Endothelial cell of umbilical vein (primary cell): Measurements from ENCODE around the gene MFAP4. TPM values are rescaled to one million over a fixed set of nuclear protein-coding genes. Genes with fewer than 3 reads are reported as not detected.

Experiments
- BruUV-seq: library from RNA; stranded (reverse); fragments of 400-500 nt; replicated peaks from 2 replicates; lab custom pipeline; 2021; lab: Mats Ljungman, UMichigan
- CTCF ChIA-PET: fragments of 300-600, 350-600 bp; sonication (Branson Sonifier 250); formaldehyde crosslinking; loops from one replicate; lab custom pipeline; 2021; ENCODE audit warnings: antibody characterized with exemption, inconsistent platforms; lab: Charles Lee
- POLR2A ChIA-PET: fragments of 300-600, 350-600 bp; sonication (Branson Sonifier 250); formaldehyde crosslinking; loops from one replicate; lab custom pipeline; 2021; ENCODE audit warnings: antibody characterized with exemption, inconsistent platforms; lab: Charles Lee
- DNase-seq: peaks from one replicate; pipeline ENCODE4 v3.0.0-alpha.2; 2011; ENCODE audit warnings: low read depth, low spot score
- FAIRE-seq: peaks from 2 replicates; lab custom pipeline; 2011; peaks lifted over from hg19 to GRCh38; lab: Jason Lieb, UNC
- H2AFZ ChIP-seq: 2 replicates; pipeline ENCODE4 v1.6.0; 2012; ENCODE audit warnings: low read depth, low read length, control low read depth, inconsistent platforms
- H3K27ac ChIP-seq: 2 replicates; pipeline ENCODE4 v1.5.1; 2011; ENCODE audit warnings: low read depth, mild to moderate bottlenecking, control low read depth, low read length, moderate library complexity; ENCODE audit not compliant: insufficient read depth
- H3K27me3 ChIP-seq, 2 experiments: 2 replicates each; pipeline versions ENCODE4 v1.6.0 to v1.6.1; 2011; ENCODE audit warnings: low read length in 2 of 2, mixed read lengths in 1 of 2; ENCODE audit not compliant: control insufficient read depth in 2 of 2, insufficient read depth in 2 of 2
- H3K36me3 ChIP-seq, 2 experiments: 2 replicates in 1 of 2; 3 replicates in 1 of 2; pipeline ENCODE4 v1.5.1; 2011; ENCODE audit warnings: low read length in 2 of 2, mild to moderate bottlenecking in 1 of 2, moderate library complexity in 1 of 2; ENCODE audit not compliant: control insufficient read depth in 2 of 2, insufficient read depth in 2 of 2; ENCODE audit errors: extremely low read depth in 1 of 2
- H3K4me1 ChIP-seq: 3 replicates; pipeline ENCODE4 v1.5.1; 2011; ENCODE audit warnings: mild to moderate bottlenecking, low read length; ENCODE audit not compliant: control insufficient read depth, insufficient read depth; ENCODE audit errors: extremely low read depth
- H3K4me2 ChIP-seq: 2 replicates; pipeline ENCODE4 v1.6.1; 2011; ENCODE audit warnings: low read length, control low read depth, mixed read lengths; ENCODE audit not compliant: insufficient read depth
- H3K4me3 ChIP-seq, 3 experiments: fragments of 200-600 bp in 1 of 3; sonication (generic), shearing (Covaris generic) in 1 of 3; replicated peaks in 1 of 3; 2 replicates each; pipeline ENCODE4 v1.5.1; 2011 to 2016; ENCODE audit warnings: control low read depth in 3 of 3, low read length in 3 of 3, mild to moderate bottlenecking in 2 of 3, inconsistent platforms in 1 of 3, low read depth in 1 of 3, moderate library complexity in 1 of 3; ENCODE audit not compliant: insufficient read depth in 1 of 3
- H3K79me2 ChIP-seq: 2 replicates; pipeline ENCODE4 v1.6.0; 2012; ENCODE audit warnings: low read length, inconsistent platforms; ENCODE audit not compliant: control insufficient read depth, insufficient read depth
- H3K9ac ChIP-seq: replicated peaks from 2 replicates; pipeline ENCODE3; 2011; ENCODE audit warnings: low read length, control low read depth; ENCODE audit not compliant: insufficient read depth; ENCODE audit errors: extremely low read depth
- H3K9me1 ChIP-seq: replicated peaks from 3 replicates; pipeline ENCODE4 v1.6.0; 2011; ENCODE audit warnings: mild to moderate bottlenecking, low read length; ENCODE audit not compliant: control insufficient read depth, insufficient read depth; ENCODE audit errors: extremely low read depth
- H3K9me3 ChIP-seq: replicated peaks from 2 replicates; pipeline ENCODE4 v1.5.1; 2012; ENCODE audit warnings: low read length, inconsistent platforms; ENCODE audit not compliant: control insufficient read depth, insufficient read depth
- H4K20me1 ChIP-seq: replicated peaks from 2 replicates; pipeline ENCODE3; 2011; ENCODE audit warnings: mild to moderate bottlenecking, low read length; ENCODE audit not compliant: control insufficient read depth, insufficient read depth; ENCODE audit errors: extremely low read depth
- CTCF ChIP-seq, 2 donors: IDR thresholded peaks; 1 replicate in 1 of 2; 2 replicates in 1 of 2; pipeline ENCODE4 v1.5.1; 2011; ENCODE audit warnings: low read length in 2 of 2, mild to moderate bottlenecking in 2 of 2, moderate library complexity in 2 of 2, control low read depth in 1 of 2, inconsistent platforms in 1 of 2, low read depth in 1 of 2; ENCODE audit not compliant: insufficient read depth in 1 of 2; ENCODE audit errors: extremely low read depth in 1 of 2
- EZH2 ChIP-seq: IDR thresholded peaks from 2 replicates; pipeline ENCODE4 v1.6.1; 2012; ENCODE audit warnings: borderline replicate concordance, low read depth, mild to moderate bottlenecking, moderate library complexity, low read length, inconsistent platforms; ENCODE audit not compliant: severe bottlenecking
- FOS ChIP-seq: IDR thresholded peaks from 2 replicates; pipeline ENCODE4 v1.6.1; 2011; ENCODE audit warnings: mild to moderate bottlenecking, low read length, moderate library complexity, borderline replicate concordance; ENCODE audit not compliant: insufficient read depth
- GATA2 ChIP-seq: IDR thresholded peaks from 2 replicates; pipeline ENCODE4 v1.7.0; 2011; ENCODE audit warnings: low read depth, mild to moderate bottlenecking, moderate library complexity, mixed read lengths, low read length; ENCODE audit not compliant: insufficient read length, insufficient read depth
- JUN ChIP-seq: IDR thresholded peaks from 2 replicates; pipeline ENCODE4 v1.6.1; 2011; ENCODE audit warnings: borderline replicate concordance, low read depth; ENCODE audit not compliant: insufficient read length, insufficient read depth
- MYC ChIP-seq: IDR thresholded peaks from one replicate; pipeline ENCODE4 v1.6.1; 2011; ENCODE audit warnings: mild to moderate bottlenecking, low read depth, low read length
- POLR2A ChIP-seq: IDR thresholded peaks from 2 replicates; pipeline ENCODE4 v1.6.1; 2012; ENCODE audit warnings: low read depth, mild to moderate bottlenecking, control low read depth, low read length
- POLR2AphosphoS5 ChIP-seq: IDR thresholded peaks from 2 replicates; pipeline ENCODE4 v1.6.1; 2012; ENCODE audit warnings: low read depth, mild to moderate bottlenecking, control low read depth, low read length, moderate library complexity; ENCODE audit not compliant: insufficient read depth
- dilution Hi-C: fragments of 300-500 bp; cut with MboI; formaldehyde crosslinking; loops from one replicate; pipeline ENCODE4 v1.15.0; 2019; ENCODE audit warnings: low sequenced_read_pairs; ENCODE audit not compliant: extremely low pct_ligation_motif_present
- intact Hi-C: fragments of 100-400 bp; cut with micrococcal nuclease; formaldehyde crosslinking; loops from one replicate; pipeline ENCODE4 v1.10.0; 2022
- polyA plus RNA-seq, 4 experiments: library from polyadenylated mRNA; depleted of rRNA in 3 of 4; stranded (reverse) in 3 of 4; unstranded in 1 of 4; fragments of >200 nt; gene quantifications; 2 replicates each; pipeline versions ENCODE4 v1.2.1 to v1.2.3, GENCODE V29; 2011 to 2012; ENCODE audit warnings: missing spikeins in 1 of 4
- total RNA-seq: library from RNA; stranded (reverse); gene quantifications from 2 replicates; pipeline ENCODE4 v1.2.3, GENCODE V29; 2021
- TF ChIP-seq, protein P1 (sequence below): IDR thresholded peaks from 2 replicates; pipeline ENCODE4 v1.6.1; 2011; ENCODE audit not compliant: insufficient read depth, insufficient read length

The MFAP4 gene
- total and polyA plus RNA-seq, 2 donors (not counting 3 experiments of a cell fraction or from before 2014, with no cell fraction given), result not detected

DNA sequence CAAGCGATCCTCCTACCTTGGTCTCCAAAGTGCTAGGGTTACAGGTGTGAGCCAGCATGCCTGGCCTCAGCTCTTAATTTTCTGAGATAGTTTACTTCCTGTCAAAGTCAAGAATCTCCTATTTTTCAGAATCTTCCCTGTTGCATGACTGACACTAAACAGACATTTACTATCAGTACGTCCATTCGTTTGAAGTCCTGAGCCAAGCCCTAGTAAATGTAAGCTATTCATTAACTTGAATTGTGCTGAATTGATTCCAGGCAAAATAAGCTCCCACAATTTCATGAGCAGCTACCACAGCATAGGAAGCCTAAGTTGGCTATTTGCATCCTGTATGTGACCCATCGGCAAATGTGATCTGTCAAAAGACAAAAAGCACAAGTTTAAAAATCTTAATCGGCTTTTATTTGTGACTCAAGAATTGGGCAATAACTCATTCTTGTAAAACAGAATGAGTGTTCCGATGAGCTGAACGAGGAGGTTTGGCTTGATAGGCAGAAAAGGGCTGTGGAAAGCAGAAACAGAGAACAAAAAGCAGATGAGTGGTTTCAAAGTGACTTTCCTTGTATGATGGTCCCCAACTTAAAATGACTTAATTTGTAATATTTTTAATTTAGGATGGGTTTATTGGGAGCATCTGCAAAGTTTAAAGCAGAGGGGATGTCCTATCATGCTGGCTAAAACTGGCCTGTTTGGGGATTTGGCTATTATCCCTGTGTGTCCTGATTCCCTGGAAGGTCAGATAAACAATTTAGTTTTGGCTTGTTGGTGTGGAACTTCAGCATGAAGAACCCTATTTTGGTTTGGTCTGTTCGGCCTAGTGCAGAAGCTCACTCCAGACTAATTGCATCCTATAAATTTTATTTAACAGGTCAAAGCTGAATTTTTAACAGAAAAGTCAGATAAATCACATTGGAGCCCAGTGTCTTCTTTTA, 38.2 kb upstream of the MFAP4 start:
- no peaks in the 10 kb centered on the region for H3K79me2 ChIP-seq
- POLR2A ChIA-PET, result no interaction called here
- peaks cover 0 to 3% of the 10 kb centered on the region in 2 experiments for H3K27me3 ChIP-seq
- no peaks in the 10 kb centered on the region for H3K9me1 ChIP-seq
- DNase-seq (no peak), FAIRE-seq (no peak)
- H3K4me2 ChIP-seq, result no peak overlapping the region
- H3K27ac ChIP-seq, result no peak overlapping the region
- CTCF ChIA-PET, result interaction anchor here (0.6 to 1.7 kb wide), 3 partner anchors 9 to 49 kb away, joined by 3 to 4 read pairs (median 4); no protein-coding TSS in a partner anchor
- no peaks in the 10 kb centered on the region for H3K9me3 ChIP-seq
- intact Hi-C loops (no loop called here), dilution Hi-C loops (no loop called here)
- no peak overlapping the region for H2AFZ ChIP-seq
- TF ChIP-seq JUN, result no peak
- TF ChIP-seq MYC, result no peak
- TF ChIP-seq CTCF (IDR thresholded peaks at IDR 0.05; ENCODE audit: extremely low read depth in 1 of 2, insufficient read depth in 1 of 2, low read depth in 1 of 2, low read length in 2 of 2), result no peak
- no peak for TF ChIP-seq POLR2AphosphoS5
- TF ChIP-seq, protein P1, sequence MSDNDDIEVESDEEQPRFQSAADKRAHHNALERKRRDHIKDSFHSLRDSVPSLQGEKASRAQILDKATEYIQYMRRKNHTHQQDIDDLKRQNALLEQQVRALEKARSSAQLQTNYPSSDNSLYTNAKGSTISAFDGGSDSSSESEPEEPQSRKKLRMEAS, result no peak
- TF ChIP-seq POLR2A, result no peak
- TF ChIP-seq EZH2, result no peak
- TF ChIP-seq FOS, result no peak
- TF ChIP-seq GATA2, result no peak
- no peak overlapping the region for H3K4me3 ChIP-seq
- no peaks in the 10 kb centered on the region for H3K4me1 ChIP-seq
- no peak overlapping the region for H3K9ac ChIP-seq
- no peaks in the 10 kb centered on the region for H3K36me3 ChIP-seq
- no TSS peak for BruUV-seq
- no peaks in the 10 kb centered on the region for H4K20me1 ChIP-seq
